ENCODE results near the gene RBM20.

GRCh38 chr10:110613341-110613995 lies 30.7 kb upstream of the RBM20 start:
- TF ChIP-seq POLR2AphosphoS5 (IDR thresholded peaks at IDR 0.05) (no peak), POLR2A (IDR thresholded peaks at IDR 0.05) (no peak)
- TF ChIP-seq, protein P1, sequence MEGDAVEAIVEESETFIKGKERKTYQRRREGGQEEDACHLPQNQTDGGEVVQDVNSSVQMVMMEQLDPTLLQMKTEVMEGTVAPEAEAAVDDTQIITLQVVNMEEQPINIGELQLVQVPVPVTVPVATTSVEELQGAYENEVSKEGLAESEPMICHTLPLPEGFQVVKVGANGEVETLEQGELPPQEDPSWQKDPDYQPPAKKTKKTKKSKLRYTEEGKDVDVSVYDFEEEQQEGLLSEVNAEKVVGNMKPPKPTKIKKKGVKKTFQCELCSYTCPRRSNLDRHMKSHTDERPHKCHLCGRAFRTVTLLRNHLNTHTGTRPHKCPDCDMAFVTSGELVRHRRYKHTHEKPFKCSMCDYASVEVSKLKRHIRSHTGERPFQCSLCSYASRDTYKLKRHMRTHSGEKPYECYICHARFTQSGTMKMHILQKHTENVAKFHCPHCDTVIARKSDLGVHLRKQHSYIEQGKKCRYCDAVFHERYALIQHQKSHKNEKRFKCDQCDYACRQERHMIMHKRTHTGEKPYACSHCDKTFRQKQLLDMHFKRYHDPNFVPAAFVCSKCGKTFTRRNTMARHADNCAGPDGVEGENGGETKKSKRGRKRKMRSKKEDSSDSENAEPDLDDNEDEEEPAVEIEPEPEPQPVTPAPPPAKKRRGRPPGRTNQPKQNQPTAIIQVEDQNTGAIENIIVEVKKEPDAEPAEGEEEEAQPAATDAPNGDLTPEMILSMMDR (IDR thresholded peaks at IDR 0.05): no peak

Measured in stomach (tissue), 4 donors.